K562 (cell line): ENCODE measurements around the gene KRTAP10-6. TPM values are rescaled to one million over a fixed set of nuclear protein-coding genes. Genes with fewer than 3 reads are reported as not detected.

Experiments used
- ARID4B ChIP-seq: sonication (generic); formaldehyde crosslinking; IDR thresholded peaks from 2 replicates; pipeline ENCODE4 v1.8.0; 2022; ENCODE audit warnings: mild to moderate bottlenecking, missing genetic modification reagents
- E2F8 ChIP-seq: fragments of 450-650 bp; IDR thresholded peaks from 2 replicates; pipeline ENCODE4 v1.7.1; 2018; ENCODE audit warnings: mild to moderate bottlenecking, low read depth; ENCODE audit not compliant: partially characterized antibody
- EP300 ChIP-seq: IDR thresholded peaks from 2 replicates; pipeline ENCODE4 v1.6.1; 2012; ENCODE audit warnings: low read length, improper control_type of control experiment
- U2AF1 ChIP-seq: fragments of 200-400 bp; formaldehyde crosslinking; optimal IDR thresholded peaks from 2 replicates; pipeline ENCODE3; 2017; ENCODE audit warnings: mild to moderate bottlenecking, low read depth, low read length, moderate library complexity
- ZNF3 ChIP-seq: fragments of 250-450 bp; sonication (Bioruptor Pico); IDR thresholded peaks from 2 replicates; pipeline ENCODE4 v1.5.0; 2021; ENCODE audit warnings: mild to moderate bottlenecking, moderate library complexity
- ZNF644 ChIP-seq: fragments of 200-800 bp; sonication (Bioruptor generic); IDR thresholded peaks from 2 replicates; pipeline ENCODE4 v1.6.1; 2016; ENCODE audit warnings: low read depth, missing genetic modification characterization, missing compliant biosample characterization
- ZNF830 ChIP-seq: fragments of 250-450 bp; sonication (Bioruptor Pico); IDR thresholded peaks from 2 replicates; pipeline ENCODE4 v1.5.0; 2021; ENCODE audit warnings: mild to moderate bottlenecking
- polyA plus RNA-seq, 8 experiments: library from polyadenylated mRNA; depleted of rRNA in 4 of 8; stranded (reverse) in 5 of 8; unstranded in 3 of 8; fragments of >200 nt; fragmentation: Nextera tagmentation in 2 of 8; fragmentation: Illumina TruSeq in 1 of 8; extraction: Ambion mirVana in 2 of 8; extraction: Trizol in 1 of 8; gene quantifications; 2 replicates each; pipeline versions ENCODE4 v1.2.1 to v1.2.3, GENCODE V29; 2011 to 2014; ENCODE audit warnings: inconsistent platforms in 1 of 8, missing spikeins in 1 of 8
- total RNA-seq, 7 experiments: library from RNA; depleted of rRNA in 6 of 7; stranded (reverse); fragments of >200 nt in 6 of 7; fragmentation: Illumina TruSeq in 2 of 7; extraction: Trizol in 2 of 7; gene quantifications; 2 replicates each; pipeline versions ENCODE4 v1.2.1 to v1.2.3, GENCODE V29; 2011 to 2021; ENCODE audit warnings: low replicate concordance in 1 of 7

Gene KRTAP10-6
- total and polyA plus RNA-seq, 9 of the 15 experiments (the other 6 are each of a cell fraction or from before 2014, with no cell fraction given), result not detected

GRCh38 chr21:44579056-44579832, 13.1 kb downstream of the KRTAP10-6 start (continued):
- TF ChIP-seq ARID4B, result no peak
- TF ChIP-seq ZNF830 (CRISPR knock-in tag), result no peak
- TF ChIP-seq U2AF1, result no peak
- TF ChIP-seq ZNF3 (CRISPR knock-in tag), result no peak
- no peak for TF ChIP-seq ZNF644
- TF ChIP-seq E2F8, result no peak
- TF ChIP-seq EP300, result no peak
